HEK293 (cell line): Measurements from ENCODE around the gene TCF7L1.

Experiments used
- CTCF ChIA-PET: fragments of 350-600 bp; formaldehyde crosslinking; extraction: SDS; loops from one replicate; lab custom pipeline; 2021; ENCODE audit warnings: antibody characterized with exemption; lab: Yijun Ruan, JAX
- POLR2A ChIA-PET: fragments of 300-600 bp; formaldehyde crosslinking; extraction: SDS; loops from one replicate; lab custom pipeline; 2020; ENCODE audit warnings: antibody characterized with exemption, inconsistent platforms; lab: Yijun Ruan, JAX
- H3K27ac ChIP-seq: fragments of 200-500 bp; sonication (Bioruptor generic); 2 replicates; pipeline ENCODE4 v1.5.1; 2014; ENCODE audit warnings: low read depth, low read length, control low read depth, inconsistent platforms; ENCODE audit errors: extremely low read depth
- H3K36me3 ChIP-seq, 2 experiments: fragments of 200-500 bp in 1 of 2; sonication (Bioruptor generic) in 1 of 2; 1 replicate in 1 of 2; 2 replicates in 1 of 2; pipeline ENCODE4 v1.5.1; 2014 to 2017; ENCODE audit warnings: inconsistent platforms in 2 of 2, low read length in 2 of 2; ENCODE audit not compliant: control insufficient read depth in 2 of 2, insufficient read depth in 1 of 2
- H3K4me1 ChIP-seq: fragments of 200-500 bp; sonication (Bioruptor generic); 2 replicates; pipeline ENCODE4 v1.5.1; 2014; ENCODE audit warnings: mild to moderate bottlenecking, low read length, inconsistent platforms; ENCODE audit not compliant: control insufficient read depth, insufficient read depth
- H3K4me3 ChIP-seq: 2 replicates; pipeline ENCODE4 v1.5.1; 2011; ENCODE audit warnings: low read depth, mild to moderate bottlenecking, control low read depth, low read length, moderate library complexity
- H3K9me3 ChIP-seq: fragments of 200-500 bp; sonication (Bioruptor generic); 2 replicates; pipeline ENCODE4 v1.5.1; 2014; ENCODE audit warnings: low read depth, low read length, inconsistent platforms; ENCODE audit not compliant: control insufficient read depth, insufficient read depth
- EGR2 ChIP-seq: fragments of 450-650 bp; formaldehyde crosslinking; IDR thresholded peaks from 2 replicates; pipeline ENCODE4 v1.5.1; 2016; ENCODE audit warnings: low read depth, missing biosample characterization, missing genetic modification characterization
- FEZF1 ChIP-seq: fragments of 450-650 bp; formaldehyde crosslinking; IDR thresholded peaks from 2 replicates; pipeline ENCODE4 v1.5.1; 2016; ENCODE audit warnings: missing biosample characterization, missing genetic modification characterization
- KLF1 ChIP-seq: fragments of 450-650 bp; formaldehyde crosslinking; IDR thresholded peaks from 2 replicates; pipeline ENCODE4 v1.5.1; 2016; ENCODE audit warnings: missing biosample characterization, missing genetic modification characterization
- KLF10 ChIP-seq: fragments of 450-650 bp; IDR thresholded peaks from 2 replicates; pipeline ENCODE4 v1.5.1; 2018; ENCODE audit warnings: missing biosample characterization, mild to moderate bottlenecking, missing genetic modification characterization
- SALL2 ChIP-seq: fragments of 450-650 bp; formaldehyde crosslinking; IDR thresholded peaks from 2 replicates; pipeline ENCODE4 v1.5.0; 2017; ENCODE audit warnings: missing biosample characterization, mild to moderate bottlenecking, missing genetic modification characterization, borderline replicate concordance
- YY2 ChIP-seq: fragments of 450-650 bp; formaldehyde crosslinking; IDR thresholded peaks from 2 replicates; pipeline ENCODE4 v1.5.1; 2016; ENCODE audit warnings: missing biosample characterization, missing genetic modification characterization
- ZBTB1 ChIP-seq: fragments of 450-650 bp; formaldehyde crosslinking; IDR thresholded peaks from 2 replicates; pipeline ENCODE4 v1.5.1; 2016; ENCODE audit warnings: missing biosample characterization, missing genetic modification characterization
- ZBTB17 ChIP-seq: fragments of 450-650 bp; formaldehyde crosslinking; IDR thresholded peaks from 2 replicates; pipeline ENCODE4 v1.5.1; 2016; ENCODE audit warnings: missing biosample characterization, missing genetic modification characterization
- ZNF10 ChIP-seq: fragments of 450-650 bp; formaldehyde crosslinking; IDR thresholded peaks from 2 replicates; pipeline ENCODE4 v1.5.1; 2017; ENCODE audit warnings: missing biosample characterization, missing genetic modification characterization
- ZNF114 ChIP-seq: fragments of 450-650 bp; formaldehyde crosslinking; IDR thresholded peaks from 2 replicates; pipeline ENCODE4 v1.5.0; 2017; ENCODE audit warnings: missing biosample characterization, missing genetic modification characterization
- ZNF140 ChIP-seq: fragments of 450-650 bp; formaldehyde crosslinking; IDR thresholded peaks from 2 replicates; pipeline ENCODE4 v1.5.1; 2016; ENCODE audit warnings: missing biosample characterization, missing genetic modification characterization
- ZNF157 ChIP-seq: fragments of 450-650 bp; formaldehyde crosslinking; IDR thresholded peaks from 2 replicates; pipeline ENCODE4 v1.5.1; 2016; ENCODE audit warnings: missing biosample characterization, missing genetic modification characterization
- ZNF2 ChIP-seq: fragments of 450-650 bp; formaldehyde crosslinking; IDR thresholded peaks from 2 replicates; pipeline ENCODE4 v1.5.1; 2016; ENCODE audit warnings: missing biosample characterization, missing genetic modification characterization
- ZNF202 ChIP-seq: fragments of 450-650 bp; formaldehyde crosslinking; IDR thresholded peaks from 2 replicates; pipeline ENCODE4 v1.5.1; 2016; ENCODE audit warnings: missing biosample characterization, missing genetic modification characterization, borderline replicate concordance
- ZNF274 ChIP-seq, 2 experiments: fragments of 200-500 bp in 1 of 2; fragments of 450-650 bp in 1 of 2; sonication (Bioruptor generic) in 1 of 2; formaldehyde crosslinking in 1 of 2; IDR thresholded peaks; 2 replicates each; pipeline versions ENCODE4 v1.5.1 to v1.6.1; 2014 to 2016; ENCODE audit warnings: borderline replicate concordance in 1 of 2, inconsistent platforms in 1 of 2, low read length in 1 of 2, missing biosample characterization in 1 of 2, missing genetic modification characterization in 1 of 2
- ZNF391 ChIP-seq: fragments of 450-650 bp; formaldehyde crosslinking; IDR thresholded peaks from 2 replicates; pipeline ENCODE4 v1.5.1; 2016; ENCODE audit warnings: low read depth, missing biosample characterization, missing genetic modification characterization, borderline replicate concordance
- ZNF501 ChIP-seq: fragments of 450-650 bp; formaldehyde crosslinking; IDR thresholded peaks from 2 replicates; pipeline ENCODE4 v1.5.1; 2016; ENCODE audit warnings: missing biosample characterization, missing genetic modification characterization
- ZNF514 ChIP-seq: fragments of 450-650 bp; formaldehyde crosslinking; IDR thresholded peaks from 2 replicates; pipeline ENCODE4 v1.5.1; 2016; ENCODE audit warnings: missing biosample characterization, missing genetic modification characterization
- ZNF558 ChIP-seq: fragments of 450-650 bp; formaldehyde crosslinking; IDR thresholded peaks from 2 replicates; pipeline ENCODE4 v1.5.1; 2016; ENCODE audit warnings: missing biosample characterization, missing genetic modification characterization
- ZNF596 ChIP-seq: fragments of 450-650 bp; IDR thresholded peaks from 2 replicates; pipeline ENCODE4 v1.5.0; 2018; ENCODE audit warnings: missing biosample characterization, mild to moderate bottlenecking, missing genetic modification characterization, moderate library complexity
- ZNF624 ChIP-seq: fragments of 450-650 bp; formaldehyde crosslinking; IDR thresholded peaks from 2 replicates; pipeline ENCODE4 v1.5.1; 2017; ENCODE audit warnings: missing biosample characterization, missing genetic modification characterization
- ZNF654 ChIP-seq: fragments of 450-650 bp; formaldehyde crosslinking; IDR thresholded peaks from 2 replicates; pipeline ENCODE4 v1.5.1; 2016; ENCODE audit warnings: low read depth, missing biosample characterization, missing genetic modification characterization
- ZNF660 ChIP-seq: fragments of 450-650 bp; IDR thresholded peaks from 2 replicates; pipeline ENCODE4 v1.5.1; 2018; ENCODE audit warnings: missing biosample characterization, mild to moderate bottlenecking, missing genetic modification characterization
- TF ChIP-seq, protein P1 (sequence below): fragments of 450-650 bp; formaldehyde crosslinking; IDR thresholded peaks from 2 replicates; pipeline ENCODE4 v1.5.1; 2016; ENCODE audit warnings: missing biosample characterization, missing genetic modification characterization
- TF ChIP-seq, protein P2 (sequence below): fragments of 450-650 bp; formaldehyde crosslinking; optimal IDR thresholded peaks from 2 replicates; pipeline ENCODE3; 2016; ENCODE audit warnings: missing biosample characterization, mild to moderate bottlenecking, missing genetic modification characterization
- TF ChIP-seq, protein P3 (sequence below): fragments of 450-650 bp; formaldehyde crosslinking; IDR thresholded peaks from 2 replicates; pipeline ENCODE4 v1.5.1; 2017; ENCODE audit warnings: missing biosample characterization, missing genetic modification characterization

Gene TCF7L1

DNA sequence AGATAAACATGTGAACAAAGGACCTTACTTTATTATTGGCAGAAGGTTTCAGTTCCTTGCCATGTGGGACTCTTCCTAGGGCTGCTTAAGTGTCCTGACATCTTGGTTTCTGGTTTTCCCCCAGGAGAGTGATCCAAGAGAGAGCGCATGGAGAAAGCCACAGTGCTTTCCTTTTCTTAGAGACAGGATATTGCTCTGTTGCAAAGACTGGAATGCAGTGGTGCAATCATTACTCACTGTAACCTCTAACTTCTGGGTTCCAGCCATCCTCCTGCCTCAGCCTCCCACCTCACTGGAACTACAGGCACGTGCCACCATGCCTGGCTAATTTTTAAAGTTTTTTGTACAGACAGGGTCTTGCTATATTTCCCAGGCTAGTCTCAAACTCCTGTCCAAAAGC is 38.1 kb upstream of the TCF7L1 start:
- TF ChIP-seq, protein P1, sequence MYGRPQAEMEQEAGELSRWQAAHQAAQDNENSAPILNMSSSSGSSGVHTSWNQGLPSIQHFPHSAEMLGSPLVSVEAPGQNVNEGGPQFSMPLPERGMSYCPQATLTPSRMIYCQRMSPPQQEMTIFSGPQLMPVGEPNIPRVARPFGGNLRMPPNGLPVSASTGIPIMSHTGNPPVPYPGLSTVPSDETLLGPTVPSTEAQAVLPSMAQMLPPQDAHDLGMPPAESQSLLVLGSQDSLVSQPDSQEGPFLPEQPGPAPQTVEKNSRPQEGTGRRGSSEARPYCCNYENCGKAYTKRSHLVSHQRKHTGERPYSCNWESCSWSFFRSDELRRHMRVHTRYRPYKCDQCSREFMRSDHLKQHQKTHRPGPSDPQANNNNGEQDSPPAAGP (tag by site-specific recombination), result no peak
- TF ChIP-seq ZBTB17 (no peak), ZNF274 (IDR thresholded peaks at IDR 0.05; ENCODE audit: low read length) (no peak), ZNF274 (tag by site-specific recombination; IDR thresholded peaks at IDR 0.05; ENCODE audit: borderline replicate concordance) (no peak), KLF10 (tag by site-specific recombination) (no peak), FEZF1 (no peak), ZBTB1 (tag by site-specific recombination) (no peak), ZNF140 (no peak), KLF1 (no peak), YY2 (tag by site-specific recombination) (no peak), EGR2 (tag by site-specific recombination) (no peak), ZNF660 (tag by site-specific recombination) (no peak), ZNF654 (tag by site-specific recombination) (no peak), ZNF157 (tag by site-specific recombination) (no peak), ZNF501 (no peak), ZNF596 (tag by site-specific recombination) (no peak), ZNF202 (tag by site-specific recombination) (no peak)
- TF ChIP-seq, protein P2, sequence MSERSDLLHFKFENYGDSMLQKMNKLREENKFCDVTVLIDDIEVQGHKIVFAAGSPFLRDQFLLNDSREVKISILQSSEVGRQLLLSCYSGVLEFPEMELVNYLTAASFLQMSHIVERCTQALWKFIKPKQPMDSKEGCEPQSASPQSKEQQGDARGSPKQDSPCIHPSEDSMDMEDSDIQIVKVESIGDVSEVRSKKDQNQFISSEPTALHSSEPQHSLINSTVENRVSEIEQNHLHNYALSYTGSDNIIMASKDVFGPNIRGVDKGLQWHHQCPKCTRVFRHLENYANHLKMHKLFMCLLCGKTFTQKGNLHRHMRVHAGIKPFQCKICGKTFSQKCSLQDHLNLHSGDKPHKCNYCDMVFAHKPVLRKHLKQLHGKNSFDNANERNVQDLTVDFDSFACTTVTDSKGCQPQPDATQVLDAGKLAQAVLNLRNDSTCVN (tag by site-specific recombination), result no peak
- Histone ChIP-seq H3K4me1 (no peaks in the 10 kb centered on the region), H3K36me3 (no peaks in the 10 kb centered on the region), H3K9me3 (no peaks in the 10 kb centered on the region), H3K27ac (no peak overlapping the region), H3K4me3 (no peak overlapping the region)
- POLR2A ChIA-PET, result no interaction called here
- CTCF ChIA-PET, result interaction anchor here (0.7 kb wide), 1 partner anchor 37 kb away, joined by 4 read pairs; no protein-coding TSS in a partner anchor

DNA sequence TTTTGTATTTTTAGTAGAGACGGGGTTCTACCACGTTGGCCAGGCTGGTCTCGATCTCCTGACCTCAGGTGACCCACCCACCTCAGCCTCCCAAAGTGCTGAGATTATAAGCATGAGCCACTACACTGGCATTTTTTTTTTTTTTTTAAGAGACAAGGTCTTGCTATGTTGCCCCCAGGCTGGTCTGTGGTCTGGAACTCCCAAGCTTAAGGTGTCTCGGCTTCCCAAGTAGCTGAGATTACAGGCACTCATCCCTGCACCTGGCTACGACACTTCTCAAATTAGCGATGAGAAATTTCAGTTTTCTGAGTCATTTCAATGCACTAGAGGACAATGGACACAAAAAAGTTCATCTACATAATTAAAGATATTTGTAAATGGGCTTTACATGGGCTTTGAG is 36.6 kb upstream of the TCF7L1 start:
- TF ChIP-seq ZNF114 (no peak), ZNF2 (no peak), ZNF391 (no peak), ZNF558 (tag by site-specific recombination) (no peak), ZNF514 (tag by site-specific recombination) (no peak), ZNF10 (tag by site-specific recombination) (no peak), SALL2 (tag by site-specific recombination) (no peak), ZNF624 (tag by site-specific recombination) (no peak)
- TF ChIP-seq, protein P3, sequence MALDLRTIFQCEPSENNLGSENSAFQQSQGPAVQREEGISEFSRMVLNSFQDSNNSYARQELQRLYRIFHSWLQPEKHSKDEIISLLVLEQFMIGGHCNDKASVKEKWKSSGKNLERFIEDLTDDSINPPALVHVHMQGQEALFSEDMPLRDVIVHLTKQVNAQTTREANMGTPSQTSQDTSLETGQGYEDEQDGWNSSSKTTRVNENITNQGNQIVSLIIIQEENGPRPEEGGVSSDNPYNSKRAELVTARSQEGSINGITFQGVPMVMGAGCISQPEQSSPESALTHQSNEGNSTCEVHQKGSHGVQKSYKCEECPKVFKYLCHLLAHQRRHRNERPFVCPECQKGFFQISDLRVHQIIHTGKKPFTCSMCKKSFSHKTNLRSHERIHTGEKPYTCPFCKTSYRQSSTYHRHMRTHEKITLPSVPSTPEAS, result no peak
- TF ChIP-seq, protein P1 (tag by site-specific recombination), result no peak
- no peaks in the 10 kb centered on the region for H3K4me1 ChIP-seq
- no peaks in the 10 kb centered on the region for H3K9me3 ChIP-seq
- no peaks in the 10 kb centered on the region for H3K36me3 ChIP-seq
- no peak overlapping the region for H3K27ac ChIP-seq
- ChIA-PET CTCF (no interaction called here), POLR2A (no interaction called here)
- no peak overlapping the region for H3K4me3 ChIP-seq
